Placental pericyte (primary cell): Measurements from ENCODE around the gene ZNF609. TPM values are rescaled to one million over a fixed set of nuclear protein-coding genes. Genes with fewer than 3 reads are reported as not detected.

Experiments used
- small RNA-seq: library from RNA; depleted of rRNA; stranded (forward); fragments of <200 nt; gene quantifications from one replicate; pipeline ENCODE3, GENCODE V24; 2012; ENCODE audit warnings: low replicate concordance
- total RNA-seq: library from RNA; depleted of rRNA; stranded (reverse); fragments of >200 nt; gene quantifications from 2 replicates; pipeline ENCODE4 v1.2.3, GENCODE V29; 2012

ZNF609 gene, protein sequence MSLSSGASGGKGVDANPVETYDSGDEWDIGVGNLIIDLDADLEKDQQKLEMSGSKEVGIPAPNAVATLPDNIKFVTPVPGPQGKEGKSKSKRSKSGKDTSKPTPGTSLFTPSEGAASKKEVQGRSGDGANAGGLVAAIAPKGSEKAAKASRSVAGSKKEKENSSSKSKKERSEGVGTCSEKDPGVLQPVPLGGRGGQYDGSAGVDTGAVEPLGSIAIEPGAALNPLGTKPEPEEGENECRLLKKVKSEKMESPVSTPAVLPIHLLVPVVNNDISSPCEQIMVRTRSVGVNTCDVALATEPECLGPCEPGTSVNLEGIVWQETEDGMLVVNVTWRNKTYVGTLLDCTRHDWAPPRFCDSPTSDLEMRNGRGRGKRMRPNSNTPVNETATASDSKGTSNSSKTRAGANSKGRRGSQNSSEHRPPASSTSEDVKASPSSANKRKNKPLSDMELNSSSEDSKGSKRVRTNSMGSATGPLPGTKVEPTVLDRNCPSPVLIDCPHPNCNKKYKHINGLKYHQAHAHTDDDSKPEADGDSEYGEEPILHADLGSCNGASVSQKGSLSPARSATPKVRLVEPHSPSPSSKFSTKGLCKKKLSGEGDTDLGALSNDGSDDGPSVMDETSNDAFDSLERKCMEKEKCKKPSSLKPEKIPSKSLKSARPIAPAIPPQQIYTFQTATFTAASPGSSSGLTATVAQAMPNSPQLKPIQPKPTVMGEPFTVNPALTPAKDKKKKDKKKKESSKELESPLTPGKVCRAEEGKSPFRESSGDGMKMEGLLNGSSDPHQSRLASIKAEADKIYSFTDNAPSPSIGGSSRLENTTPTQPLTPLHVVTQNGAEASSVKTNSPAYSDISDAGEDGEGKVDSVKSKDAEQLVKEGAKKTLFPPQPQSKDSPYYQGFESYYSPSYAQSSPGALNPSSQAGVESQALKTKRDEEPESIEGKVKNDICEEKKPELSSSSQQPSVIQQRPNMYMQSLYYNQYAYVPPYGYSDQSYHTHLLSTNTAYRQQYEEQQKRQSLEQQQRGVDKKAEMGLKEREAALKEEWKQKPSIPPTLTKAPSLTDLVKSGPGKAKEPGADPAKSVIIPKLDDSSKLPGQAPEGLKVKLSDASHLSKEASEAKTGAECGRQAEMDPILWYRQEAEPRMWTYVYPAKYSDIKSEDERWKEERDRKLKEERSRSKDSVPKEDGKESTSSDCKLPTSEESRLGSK (N-terminal part only)
- 27.5 and 28.2 TPM in 2 replicates for total RNA-seq

GRCh38 chr15:64460206-64460723 lies at the start of gene ZNF609:
Gene ZNF609 (plus strand): TSS chr15:64460578. CDS start chr15:64499420, 38,842 bp downstream.

Small RNA genes within 50 kb of the gene (small RNA-seq; reads per million reads assigned to genes)
- gene AC100830.2 (not detected), gene RF00019 (not detected), gene RNU6-549P (not detected)

Other genes starting within 250 kb of the ZNF609 start
- 22.8 TPM in 2 replicates for gene CSNK1G1, start 104.4 kb upstream of the ZNF609 start, total RNA-seq
- 14.2 and 35.2 TPM in 2 replicates for gene PCLAF, start 79.1 kb upstream of the ZNF609 start, total RNA-seq
- gene TRIP4, start 72.7 kb upstream of the ZNF609 start, total RNA-seq, result 9.9 and 11.8 TPM in 2 replicates